DND-41 (cell line): ENCODE data around the gene ADAT2.

ENCODE experiments used
- ATAC-seq: fragments of 200-7000 bp; cut with Tn5 transposase; 3 replicates; pipeline ENCODE4 v1.9.1; 2021; ENCODE audit warnings: low read depth; ENCODE audit not compliant: insufficient read depth
- DNase-seq: peaks from one replicate; pipeline ENCODE4 v3.0.0-alpha.2; 2020
- H2AFZ ChIP-seq: 2 replicates; pipeline ENCODE4 v1.6.0; 2012; ENCODE audit warnings: low read depth, low read length
- H3K27ac ChIP-seq: 2 replicates; pipeline ENCODE4 v1.5.1; 2012; ENCODE audit warnings: low read length, inconsistent platforms
- H3K27me3 ChIP-seq: fragments of 200-600 bp; sonication (generic); 2 replicates; pipeline ENCODE4 v1.6.0; 2012; ENCODE audit warnings: low read length, mild to moderate bottlenecking, inconsistent platforms; ENCODE audit not compliant: insufficient read depth, poor library complexity
- H3K36me3 ChIP-seq: 2 replicates; pipeline ENCODE4 v1.5.1; 2012; ENCODE audit warnings: low read length, inconsistent platforms; ENCODE audit not compliant: insufficient read depth
- H3K4me1 ChIP-seq: 2 replicates; pipeline ENCODE4 v1.5.1; 2012; ENCODE audit warnings: mild to moderate bottlenecking, low read length; ENCODE audit not compliant: insufficient read depth
- H3K4me2 ChIP-seq: 2 replicates; pipeline ENCODE4 v1.6.0; 2012; ENCODE audit warnings: mild to moderate bottlenecking, moderate library complexity, low read length, inconsistent platforms; ENCODE audit not compliant: insufficient read depth
- H3K4me3 ChIP-seq, 2 experiments: fragments of 200-600 bp in 1 of 2; shearing (Covaris generic) in 1 of 2; 2 replicates each; pipeline ENCODE4 v1.5.1; 2012 to 2016; ENCODE audit warnings: inconsistent platforms in 2 of 2, low read length in 2 of 2, mild to moderate bottlenecking in 2 of 2, low read depth in 1 of 2, moderate library complexity in 1 of 2
- H3K79me2 ChIP-seq: 2 replicates; pipeline ENCODE4 v1.6.0; 2012; ENCODE audit warnings: low read length, inconsistent platforms; ENCODE audit not compliant: insufficient read depth
- H3K9ac ChIP-seq: 2 replicates; pipeline ENCODE4 v1.6.0; 2012; ENCODE audit warnings: low read depth, mild to moderate bottlenecking, inconsistent platforms, low read length, moderate library complexity
- H3K9me3 ChIP-seq: 2 replicates; pipeline ENCODE4 v1.5.1; 2012; ENCODE audit warnings: low read length, moderate library complexity, mild to moderate bottlenecking, inconsistent platforms; ENCODE audit not compliant: insufficient read depth, severe bottlenecking
- H4K20me1 ChIP-seq: 2 replicates; pipeline ENCODE4 v1.6.0; 2012; ENCODE audit warnings: low read length; ENCODE audit not compliant: insufficient read depth
- CTCF ChIP-seq: IDR thresholded peaks from 2 replicates; pipeline ENCODE4 v1.5.1; 2012; ENCODE audit warnings: borderline replicate concordance, low read length, moderate library complexity, mild to moderate bottlenecking; ENCODE audit not compliant: poor library complexity, severe bottlenecking; ENCODE audit errors: extremely low read depth
- EZH2 ChIP-seq: IDR thresholded peaks from 3 replicates; pipeline ENCODE4 v1.6.1; 2012; ENCODE audit warnings: borderline replicate concordance, low read depth, mild to moderate bottlenecking, moderate library complexity, low read length, inconsistent platforms; ENCODE audit not compliant: severe bottlenecking

Gene ADAT2

GRCh38 chr6:143468026-143468425, 17.5 kb upstream of the ADAT2 start:
- H3K27ac ChIP-seq: no peak overlapping the region
- H3K9ac ChIP-seq: no peak overlapping the region
- H4K20me1 ChIP-seq: no peaks in the 10 kb centered on the region
- no peaks in the 10 kb centered on the region for H3K9me3 ChIP-seq
- ATAC-seq: no peak
- no peaks in the 10 kb centered on the region for H3K4me1 ChIP-seq
- H3K79me2 ChIP-seq: no peaks in the 10 kb centered on the region
- DNase-seq: no peak
- H3K27me3 ChIP-seq: no peaks in the 10 kb centered on the region
- H3K36me3 ChIP-seq: peaks cover 28% of the 10 kb centered on the region; the same call in 1 of the 2 replicates
- TF ChIP-seq CTCF (no peak), EZH2 (no peak)
- no peak overlapping the region for H3K4me2 ChIP-seq
- no peak overlapping the region for H2AFZ ChIP-seq
- no peak overlapping the region for H3K4me3 ChIP-seq

GRCh38 chr6:143465546-143465945, 15.1 kb upstream of the ADAT2 start:
- Histone ChIP-seq H3K4me1 (no peaks in the 10 kb centered on the region), H3K4me3 (no peak overlapping the region), H3K27ac (no peak overlapping the region), H3K9me3 (no peaks in the 10 kb centered on the region), H3K27me3 (no peaks in the 10 kb centered on the region), H4K20me1 (no peaks in the 10 kb centered on the region), H3K36me3 (peaks cover 23% of the 10 kb centered on the region; the same call in 1 of the 2 replicates), H3K4me2 (no peak overlapping the region), H2AFZ (no peak overlapping the region), H3K9ac (no peak overlapping the region), H3K79me2 (no peaks in the 10 kb centered on the region)
- ATAC-seq: no peak
- no peak for DNase-seq
- TF ChIP-seq CTCF (no peak), EZH2 (no peak)

GRCh38 chr6:143457563-143458359, 7.3 kb upstream of the ADAT2 start:
- H3K27ac ChIP-seq: no peak overlapping the region
- no peak overlapping the region for H3K4me2 ChIP-seq
- peaks cover 27% of the 10 kb centered on the region for H3K79me2 ChIP-seq

More at GRCh38 chr6:143457563-143458359, 7.3 kb upstream of the ADAT2 start:
- DNase-seq (no peak), ATAC-seq (no peak)
- Histone ChIP-seq H2AFZ (no peak overlapping the region), H3K9ac (no peak overlapping the region), H4K20me1 (no peaks in the 10 kb centered on the region), H3K9me3 (no peaks in the 10 kb centered on the region), H3K27me3 (no peaks in the 10 kb centered on the region), H3K4me3 (no peak overlapping the region), H3K36me3 (peaks cover 17% of the 10 kb centered on the region; the same call in 1 of the 2 replicates), H3K4me1 (peaks cover 9% of the 10 kb centered on the region)
- TF ChIP-seq CTCF (no peak), EZH2 (no peak)
